Measurements from ENCODE around the gene GPR157.

Gene GPR157

DNA sequence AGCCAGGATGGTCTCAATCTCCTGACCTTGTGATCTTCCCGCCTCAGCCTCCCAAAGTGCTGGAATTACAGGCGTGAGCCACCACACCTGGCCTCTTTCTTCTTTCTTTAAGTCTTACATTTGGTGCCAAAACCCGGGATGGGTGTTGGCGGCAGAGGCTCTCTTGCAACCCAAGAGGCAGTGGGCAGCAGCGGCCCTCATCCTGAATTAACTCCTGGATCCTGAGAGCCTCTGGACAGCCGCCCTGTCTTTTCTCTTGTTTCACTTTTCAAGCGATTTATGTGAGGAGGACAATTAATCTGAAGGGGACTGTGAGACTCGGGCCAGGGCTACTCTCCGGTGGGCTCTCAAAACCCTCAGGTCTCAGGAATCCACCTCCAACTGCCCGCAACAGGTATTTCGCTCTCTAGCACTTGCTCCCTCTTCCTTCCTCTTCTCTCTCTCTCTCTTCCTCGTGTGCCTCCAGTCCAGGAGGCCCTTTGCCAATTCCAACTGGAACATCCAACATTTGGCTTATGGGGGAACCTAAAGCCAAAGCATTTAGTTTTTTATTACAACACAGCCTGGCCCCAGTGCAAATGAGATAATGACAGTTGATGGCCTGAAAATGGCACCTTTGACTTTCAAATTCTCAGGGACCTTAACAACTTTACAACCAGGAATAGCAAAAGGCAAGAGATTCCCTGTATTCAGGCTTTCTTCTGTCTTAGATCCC is 41.3 kb downstream of the GPR157 start:
- no peak for DNase-seq (ENCODE audit: low read depth)

DNA sequence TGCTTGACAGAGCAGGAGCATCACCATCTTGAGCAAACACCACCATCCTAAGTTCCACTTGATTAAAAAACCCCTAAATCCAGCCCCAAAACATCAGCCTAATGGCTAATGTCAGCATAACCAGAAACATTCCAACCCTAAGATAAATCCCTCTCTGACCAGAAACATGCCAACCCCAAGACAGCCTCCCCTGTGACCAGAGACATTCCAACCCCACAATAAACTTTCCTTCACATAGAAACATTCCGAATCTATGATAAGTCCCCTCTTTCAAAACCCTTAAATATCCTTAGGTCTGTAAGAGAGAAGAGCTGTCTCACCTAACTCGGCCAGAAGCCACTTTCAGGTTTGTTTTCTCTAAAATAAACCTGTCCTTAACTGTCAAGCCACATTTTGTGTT is 42.1 kb downstream of the GPR157 start:
- no peak for DNase-seq (ENCODE audit: low read depth)

DNA sequence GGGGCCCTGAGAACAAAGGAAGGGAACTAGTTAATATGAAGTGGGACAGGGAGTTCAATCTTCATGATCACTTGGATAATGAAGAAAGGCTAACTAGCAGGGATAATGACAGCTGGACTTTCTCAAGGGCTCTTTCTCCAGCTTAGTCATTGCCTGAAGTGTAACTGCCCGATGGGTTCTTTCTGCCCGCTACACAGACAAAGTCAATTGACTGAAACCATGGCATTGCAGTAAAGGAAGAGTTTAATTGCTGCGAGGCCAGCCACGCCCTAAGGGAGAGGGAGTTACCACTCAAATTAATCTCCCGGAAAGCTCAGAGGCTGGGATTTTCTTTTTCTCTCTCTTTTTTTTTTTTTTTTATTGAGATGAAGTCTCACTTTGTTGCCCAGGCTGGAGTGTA is 42.9 kb downstream of the GPR157 start:
- no peak for DNase-seq (ENCODE audit: low read depth)

DNA sequence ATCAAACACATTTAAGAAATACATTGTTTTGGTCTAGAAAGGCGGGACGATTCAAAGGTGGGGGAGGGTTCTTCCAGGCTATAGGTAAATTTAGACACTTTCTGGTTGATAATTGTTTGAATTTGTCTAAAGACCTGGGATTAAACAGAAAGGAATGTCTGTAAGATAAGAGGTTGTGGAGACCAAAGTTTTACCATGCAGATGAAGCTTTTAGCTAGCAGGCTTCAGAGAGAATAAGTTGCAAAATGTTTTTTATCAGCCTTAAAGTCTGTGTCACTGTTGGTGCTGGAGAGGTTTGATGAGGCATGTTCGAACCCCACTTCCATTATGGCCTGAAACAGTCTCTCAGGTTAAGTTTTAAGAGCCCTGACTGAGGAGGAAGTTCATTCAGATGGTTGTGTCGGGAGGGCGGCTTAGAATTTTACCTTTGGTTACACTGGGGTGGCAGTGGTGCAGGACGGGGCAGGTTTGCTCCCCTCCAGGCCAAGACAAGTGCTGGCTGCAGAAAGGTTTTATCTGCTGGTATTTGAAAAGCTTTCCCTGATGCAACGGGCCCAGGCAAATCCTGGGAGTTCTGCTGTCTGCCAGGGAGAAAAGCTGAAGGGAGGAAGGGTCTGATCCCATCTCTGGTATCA is 43.5 kb downstream of the GPR157 start:
- DNase-seq (ENCODE audit: low read depth), result no peak

DNA sequence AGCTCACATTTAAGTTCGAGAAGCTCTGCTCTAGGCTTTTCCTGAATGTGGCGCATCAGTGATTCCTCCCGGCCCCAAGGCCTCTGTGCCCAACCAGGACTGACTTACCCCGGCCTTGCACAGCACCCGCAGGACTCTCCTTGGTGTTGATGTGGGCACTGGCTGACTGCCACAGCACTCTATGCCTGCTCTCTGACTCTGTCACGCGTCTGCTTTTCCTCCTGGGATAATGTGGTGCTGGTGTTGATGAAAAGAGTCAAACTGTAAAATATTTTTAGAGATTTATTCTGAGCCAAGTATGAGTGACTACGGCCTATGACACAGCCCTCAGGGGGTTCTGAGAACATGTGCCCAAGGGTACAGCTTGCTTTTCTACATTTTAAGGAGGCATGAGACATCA is 44.0 kb downstream of the GPR157 start:
- DNase-seq (ENCODE audit: low read depth), result no peak

DNA sequence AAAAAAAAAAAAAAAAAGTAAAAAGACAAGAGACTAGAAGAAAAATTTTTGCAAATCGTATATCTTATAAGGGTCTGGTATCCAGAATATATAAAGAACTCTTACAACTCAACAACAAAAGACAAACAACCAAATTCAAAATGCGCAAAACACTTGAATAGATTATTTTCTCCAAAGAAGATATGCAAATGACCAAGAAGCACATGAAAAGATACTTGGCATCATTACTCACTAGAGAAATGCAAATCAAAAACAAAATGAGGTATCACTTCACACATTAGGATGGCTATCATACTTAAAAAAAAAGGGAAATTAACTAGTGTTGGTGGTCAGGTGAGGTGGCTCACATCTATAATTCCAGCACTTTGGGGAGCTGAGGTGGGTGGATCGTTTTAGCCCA is 47.4 kb downstream of the GPR157 start:
- no peak for DNase-seq (ENCODE audit: low read depth)

DNA sequence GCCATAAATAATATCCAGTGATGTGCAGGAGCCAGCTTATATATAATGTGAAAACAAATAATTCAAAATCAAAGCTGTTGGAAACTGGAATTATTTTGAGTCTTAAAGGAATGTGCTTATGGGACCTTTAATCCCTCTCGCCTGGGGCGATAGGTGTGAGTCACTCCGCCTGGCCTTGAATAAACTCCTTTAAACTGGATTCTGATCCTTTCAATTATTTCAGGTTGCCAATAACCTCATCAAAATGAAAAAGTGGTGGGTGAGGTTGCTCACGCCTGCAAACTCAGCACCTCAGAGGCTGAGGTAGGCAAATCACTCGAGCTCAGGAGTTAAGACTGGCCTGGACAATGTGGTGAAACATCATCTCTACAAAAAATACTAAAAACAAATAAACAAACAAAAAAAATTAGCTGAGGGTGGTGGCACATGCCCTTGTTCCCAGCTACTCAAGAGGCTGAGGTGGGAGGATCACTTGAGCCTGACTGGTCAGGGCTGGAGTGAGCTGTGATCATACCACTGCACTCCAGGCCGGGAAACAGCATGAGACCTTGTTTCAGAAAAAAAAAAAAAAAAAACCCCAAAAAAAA is 48.1 kb downstream of the GPR157 start:
- DNase-seq (ENCODE audit: low read depth), result no peak

DNA sequence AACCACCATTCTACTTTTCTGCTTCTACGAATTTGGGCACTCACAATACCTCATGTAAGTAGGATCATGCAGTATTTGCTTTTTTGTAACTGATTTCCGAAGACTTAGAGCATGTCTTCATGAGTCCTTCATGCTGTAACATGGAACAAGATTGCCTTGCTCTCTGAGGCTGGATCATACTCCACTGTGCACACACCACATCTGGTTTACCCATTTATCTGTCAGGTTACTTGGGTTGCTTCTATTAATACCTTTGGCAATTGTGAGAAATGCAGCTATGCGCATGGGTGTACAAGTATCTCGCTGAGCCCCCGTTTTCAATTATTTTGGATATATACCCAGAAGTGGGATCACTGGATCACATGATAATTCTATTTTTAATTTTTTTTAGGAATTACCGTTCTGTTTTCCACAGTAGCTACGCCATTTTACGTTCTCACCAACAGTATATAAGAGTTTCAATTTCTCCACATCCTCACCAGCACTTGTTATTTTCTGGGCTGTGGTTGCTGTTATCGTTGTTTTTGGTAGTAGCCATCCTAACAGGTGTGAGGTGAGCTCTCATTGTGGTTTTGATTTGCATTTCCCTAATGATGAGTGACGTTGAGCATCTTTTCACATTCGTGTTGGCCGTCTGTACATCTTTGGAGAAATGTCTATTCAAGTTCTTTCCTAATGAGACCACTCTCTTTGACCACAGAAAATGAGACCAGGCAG is 48.8 kb downstream of the GPR157 start:
- no peak for DNase-seq (ENCODE audit: low read depth)

DNA sequence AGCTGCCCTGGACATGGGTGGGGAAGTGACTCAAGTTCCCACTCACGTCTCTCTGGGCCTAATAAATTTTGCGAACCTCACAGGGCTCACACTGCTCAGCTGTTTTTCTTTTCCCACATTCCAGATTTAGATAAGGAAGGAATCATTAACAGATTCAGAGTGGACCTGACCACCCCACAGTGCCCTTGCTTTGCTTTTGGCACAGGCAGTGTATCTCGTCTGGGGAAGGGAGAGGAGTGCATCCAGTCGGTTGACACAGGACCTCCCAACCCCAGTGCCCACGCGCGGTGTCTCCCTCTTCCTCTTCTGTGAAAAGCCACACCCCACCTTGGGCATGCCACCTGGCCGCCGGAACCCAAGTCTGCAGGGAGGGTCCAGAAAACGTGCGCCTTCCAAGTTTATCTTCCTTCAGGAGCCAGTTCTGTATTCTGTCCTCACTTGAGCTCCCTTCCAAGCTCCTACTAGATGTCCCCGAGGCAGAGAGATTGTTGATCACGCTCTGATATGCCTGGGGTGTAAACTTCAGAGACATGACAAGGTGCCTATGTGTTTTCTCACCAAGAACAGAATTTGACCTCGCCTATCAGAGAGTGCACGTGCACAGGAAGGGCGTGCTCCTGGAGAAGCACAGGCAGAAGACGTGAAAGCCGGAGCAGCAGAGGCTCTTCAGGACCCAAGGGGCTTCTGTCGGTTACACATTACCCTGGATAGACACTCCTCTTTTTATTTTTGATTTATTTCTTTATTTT is 50.0 kb downstream of the GPR157 start:
- DNase-seq (ENCODE audit: low read depth), result no peak

DNA sequence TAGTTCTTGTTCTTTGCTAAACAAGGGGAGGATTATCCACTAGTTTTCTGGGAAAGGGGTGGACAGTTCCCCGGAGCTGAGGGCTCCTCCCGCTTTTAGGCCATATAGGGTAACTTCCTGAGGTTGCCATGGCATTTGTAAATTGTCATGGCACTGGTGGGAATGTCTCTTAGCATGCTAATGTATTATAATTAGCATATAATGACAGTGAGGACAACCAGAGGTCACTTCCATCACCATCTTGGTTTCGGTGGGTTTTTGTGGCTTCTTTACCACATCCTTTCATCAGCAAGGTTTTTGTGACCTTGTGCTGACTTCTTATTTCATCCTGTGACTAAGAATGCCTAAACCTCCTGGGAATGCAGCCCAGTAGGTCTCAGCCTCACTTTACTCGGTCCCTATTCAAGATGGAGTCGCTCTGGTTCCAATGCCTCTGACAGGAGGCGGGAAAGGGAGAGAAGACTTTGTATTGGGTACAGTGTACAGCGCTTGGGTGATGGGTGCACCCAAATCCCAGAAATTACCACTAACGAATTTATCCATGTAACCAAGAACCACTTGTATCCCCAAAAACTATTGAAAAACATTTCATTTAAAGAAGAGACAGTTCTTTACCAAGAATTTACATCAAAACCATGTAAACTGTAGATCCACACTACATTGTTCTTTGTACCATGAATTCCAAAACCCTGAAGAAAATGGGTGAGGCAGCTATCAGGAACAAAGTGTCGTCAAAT is 50.7 kb downstream of the GPR157 start:
- no peak for DNase-seq (ENCODE audit: low read depth)

DNA sequence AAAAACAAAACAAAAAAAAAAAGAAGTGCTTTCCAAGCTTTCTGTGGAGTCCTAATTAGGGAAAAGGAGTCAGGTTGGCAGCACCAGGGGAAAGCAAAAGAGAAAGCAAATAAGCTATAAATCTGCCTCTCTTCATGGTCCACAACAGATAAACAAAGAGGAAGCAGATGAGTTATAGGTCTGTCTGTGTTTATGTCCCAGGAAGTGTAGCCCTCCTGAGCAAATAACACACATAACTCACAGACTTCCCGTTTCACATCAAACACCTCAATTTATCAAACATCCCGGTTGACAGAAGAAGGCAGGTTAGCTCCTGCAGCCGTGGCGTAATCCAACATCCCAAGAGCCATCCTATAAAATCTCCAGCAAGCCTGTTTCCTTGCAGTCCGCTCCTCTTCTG is 53.9 kb downstream of the GPR157 start:
- no peak for DNase-seq (ENCODE audit: low read depth)

DNA sequence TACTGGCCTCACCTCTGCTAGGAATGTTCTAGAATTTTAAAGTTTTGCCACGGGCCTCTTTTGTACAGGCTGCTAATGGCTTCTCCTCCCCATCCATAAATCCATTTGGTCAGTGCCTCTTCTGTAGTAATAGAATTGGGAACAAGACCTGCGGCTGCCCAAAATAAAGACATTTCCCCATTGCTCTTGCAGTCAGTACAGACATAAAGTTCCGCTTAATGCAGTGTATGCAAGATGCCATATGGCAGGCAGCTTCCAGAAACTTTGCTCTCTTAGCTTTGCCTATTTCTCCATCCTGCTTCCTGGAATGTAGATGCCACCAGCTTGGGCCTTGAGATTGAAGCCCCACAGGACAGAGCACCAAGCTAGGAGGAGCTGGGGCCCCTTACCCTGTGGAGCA is 55.8 kb downstream of the GPR157 start:
- DNase-seq (ENCODE audit: low read depth), result no peak

DNA sequence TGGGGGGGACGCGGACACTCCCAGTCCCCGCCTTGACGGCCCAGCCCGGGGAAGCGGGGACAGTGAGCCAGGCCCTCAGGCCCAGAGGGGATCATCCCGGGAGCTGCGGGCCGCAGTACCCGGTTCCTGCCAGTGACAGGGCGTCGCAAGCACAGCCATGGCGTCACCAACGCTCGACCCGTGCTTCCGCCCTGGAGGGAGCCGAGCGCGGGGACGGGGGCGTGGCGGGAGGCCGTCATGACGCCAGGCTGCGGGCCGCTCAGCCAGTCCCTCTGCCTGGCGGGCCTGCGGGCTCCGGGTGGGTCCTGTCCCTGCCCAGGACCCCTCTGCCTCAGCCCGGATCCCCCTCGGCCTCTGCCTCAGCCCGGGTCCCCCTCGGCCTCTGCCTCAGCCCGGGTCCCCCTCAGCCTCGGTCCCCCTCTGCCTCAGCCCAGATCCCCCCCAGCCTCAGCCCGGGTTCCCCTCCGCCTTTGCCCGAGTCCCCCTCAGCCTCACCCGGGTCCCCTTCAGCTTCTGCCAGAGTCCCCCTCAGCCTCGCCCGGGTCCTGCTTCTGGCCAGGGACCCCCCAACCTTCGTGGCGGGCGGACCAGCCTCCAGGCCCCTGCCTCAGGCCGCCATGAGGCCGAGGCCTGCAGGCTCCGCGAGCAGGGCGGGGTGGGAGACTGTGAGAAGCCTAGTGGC is 57.2 kb downstream of the GPR157 start:
- DNase-seq (ENCODE audit: low read depth), result no peak

DNA sequence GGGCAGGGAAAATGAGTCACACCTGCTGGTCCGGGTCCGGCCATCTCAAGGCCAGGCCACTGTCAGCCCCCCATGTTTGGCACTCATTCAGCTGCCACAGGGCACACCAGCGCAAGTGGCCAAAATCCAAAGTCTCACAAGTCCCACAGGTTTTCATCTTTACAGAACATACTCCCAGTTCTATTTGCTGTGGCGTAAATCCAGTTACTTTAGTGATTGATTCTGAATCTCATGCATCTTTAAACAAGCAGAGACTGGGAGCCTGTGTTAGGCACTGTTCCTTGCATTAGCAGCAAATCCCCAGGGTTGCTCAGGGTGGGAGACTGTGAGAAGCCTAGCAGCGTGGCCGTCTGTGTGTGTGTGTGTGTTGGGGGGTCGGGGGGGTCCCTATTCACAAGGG is 58.4 kb downstream of the GPR157 start:
- DNase-seq (ENCODE audit: low read depth), result no peak

DNA sequence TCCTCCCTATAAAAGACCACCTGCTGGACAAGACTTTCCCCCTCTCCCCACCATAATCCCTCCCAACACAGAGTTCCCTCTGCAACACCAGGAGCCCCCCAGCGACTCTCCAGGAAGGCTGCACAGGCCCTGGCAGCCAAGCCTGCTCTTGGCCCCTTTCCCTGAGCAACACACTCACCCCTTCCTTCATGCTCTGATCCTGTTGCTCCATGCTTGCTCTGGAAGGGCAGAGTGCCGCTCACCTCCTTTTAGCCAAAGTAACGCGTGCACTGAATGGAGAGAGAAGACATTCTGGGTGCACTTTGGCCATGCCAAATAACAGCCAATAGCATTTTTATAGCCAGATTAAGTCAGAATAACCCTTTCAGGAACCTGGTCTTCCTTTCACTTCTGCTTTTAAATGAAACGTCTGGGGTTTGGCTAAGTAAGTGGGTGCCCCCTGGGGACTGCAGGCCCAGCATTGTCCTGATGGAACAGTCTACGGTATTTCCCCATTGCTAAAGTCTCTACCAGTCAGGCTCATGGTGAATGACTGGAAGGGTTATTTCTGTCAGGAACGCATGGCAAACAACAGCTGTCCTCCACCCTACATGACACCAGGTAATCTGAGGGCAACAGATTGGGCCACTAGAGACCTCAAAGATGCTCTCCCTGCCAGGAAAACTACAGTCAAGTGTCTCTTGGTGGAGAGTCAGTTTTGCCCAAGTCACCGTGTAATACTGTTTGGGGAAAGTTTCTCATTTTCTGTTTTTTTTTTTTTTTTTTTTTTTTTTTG is 59.4 kb downstream of the GPR157 start, which contains the start of gene SLC2A5:
Gene SLC2A5, minus strand, starts transcription at position 310 of the 775 bp plus-strand sequence. Its CDS starts 99 bp downstream, at position 211.
- no peak for DNase-seq (ENCODE audit: low read depth)

DNA sequence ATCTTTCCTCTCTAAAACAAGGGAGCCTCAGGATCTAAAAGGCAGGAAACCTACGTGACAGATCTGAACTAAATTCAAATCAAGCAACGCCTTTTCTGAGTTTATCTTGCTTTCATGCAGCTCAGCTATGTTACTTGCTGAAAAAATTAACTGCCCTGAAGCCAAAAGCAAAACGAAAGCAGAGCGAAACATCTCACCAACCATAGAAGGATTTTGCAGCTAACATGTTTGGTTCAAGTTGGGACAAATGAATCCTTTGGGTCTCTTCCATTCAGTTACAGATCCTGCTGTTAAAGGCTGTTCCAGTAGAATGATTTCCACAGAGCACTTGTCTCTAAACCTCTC is 59.9 kb downstream of the GPR157 start:
- DNase-seq (ENCODE audit: low read depth), result no peak

DNA sequence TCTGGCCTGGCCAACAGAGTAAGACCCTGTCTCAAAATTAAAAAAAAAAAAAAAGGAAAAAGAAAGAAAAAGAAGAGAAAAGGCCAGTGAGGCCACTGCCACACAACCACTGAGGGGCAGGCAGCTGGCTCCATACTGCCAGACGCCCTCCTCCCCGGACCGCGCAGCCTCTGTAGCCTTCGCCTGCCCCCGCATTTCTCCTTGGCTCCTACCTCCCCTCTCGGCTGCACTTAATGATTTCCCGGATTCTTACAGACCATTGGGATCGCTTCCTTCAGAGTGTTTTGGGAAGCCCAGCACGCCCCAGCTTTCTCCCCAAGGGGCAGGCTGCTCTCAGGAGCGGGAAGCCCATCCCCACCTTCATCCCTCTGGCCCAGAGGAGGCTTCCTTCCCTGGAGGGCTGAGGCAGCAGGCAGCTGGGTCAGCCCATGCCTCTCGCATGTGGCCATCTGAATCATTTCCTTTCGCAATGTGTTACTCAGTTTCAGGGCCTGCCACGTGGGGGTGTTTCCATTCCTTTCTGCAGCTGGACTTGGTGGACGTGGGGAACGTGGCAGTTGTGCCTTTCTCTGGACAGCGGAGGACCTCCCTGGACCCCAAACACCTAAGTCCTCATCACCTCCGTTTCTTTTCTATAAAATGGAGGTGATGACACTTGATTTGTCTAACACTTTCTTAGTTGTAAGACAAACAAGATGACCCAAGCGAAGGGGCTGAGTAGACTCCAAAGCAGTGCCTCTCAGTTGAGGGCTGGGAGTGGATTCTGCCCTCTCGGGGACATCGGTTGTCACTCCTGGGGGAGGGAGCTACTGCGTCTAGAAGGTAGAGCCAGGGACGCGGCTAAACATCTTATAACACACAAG is 61.7 kb downstream of the GPR157 start:
- DNase-seq (ENCODE audit: low read depth), result no peak

DNA sequence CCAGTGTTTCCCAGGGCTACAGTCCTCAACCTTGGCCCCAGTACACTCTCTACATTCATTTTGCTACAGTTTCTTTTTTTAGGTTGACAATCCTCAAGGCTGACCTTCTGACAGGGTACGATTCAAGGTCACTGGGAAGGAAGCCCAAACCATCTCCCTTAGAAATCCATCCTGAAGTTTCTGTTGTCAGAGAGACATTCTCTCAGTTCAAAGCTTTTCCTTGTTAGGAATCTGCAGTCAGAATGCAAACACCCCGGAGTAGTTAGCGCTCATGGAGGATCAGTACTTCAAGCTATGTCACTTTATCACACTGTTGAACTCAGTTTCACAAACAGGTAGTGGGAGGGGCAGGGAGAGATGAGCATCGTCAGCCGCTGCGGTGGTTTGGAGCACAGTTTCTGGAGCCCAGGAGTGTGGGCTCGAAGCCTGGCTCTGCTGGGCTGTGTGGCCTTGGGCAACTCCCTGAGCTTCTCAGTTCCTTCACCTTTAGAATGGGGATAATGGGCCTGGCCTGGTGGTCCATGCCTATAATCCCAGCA is 63.6 kb downstream of the GPR157 start:
- DNase-seq (ENCODE audit: low read depth), result no peak

DNA sequence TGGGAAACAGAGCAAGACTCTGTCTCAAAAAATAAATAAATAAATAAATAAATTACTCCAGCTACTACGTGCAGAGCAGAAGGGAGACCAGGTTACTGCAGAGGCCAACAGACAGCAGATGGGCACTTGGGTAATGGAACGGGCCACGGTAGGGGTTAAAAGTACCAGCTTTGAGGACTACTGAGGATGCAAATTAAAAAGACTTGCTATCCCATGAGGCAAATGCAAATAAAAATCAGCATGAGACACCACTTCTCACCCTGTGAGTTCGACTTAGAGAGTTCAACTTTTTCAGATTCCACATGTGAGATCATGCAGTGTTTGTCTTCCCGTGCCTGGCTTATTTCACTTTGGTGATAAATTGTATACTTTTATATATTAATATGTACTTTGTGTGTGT is 66.1 kb downstream of the GPR157 start:
- DNase-seq (ENCODE audit: low read depth), result no peak

All from T follicular helper cell (primary cell).